ENCODE data around the gene BTG2.

Gene BTG2

DNA sequence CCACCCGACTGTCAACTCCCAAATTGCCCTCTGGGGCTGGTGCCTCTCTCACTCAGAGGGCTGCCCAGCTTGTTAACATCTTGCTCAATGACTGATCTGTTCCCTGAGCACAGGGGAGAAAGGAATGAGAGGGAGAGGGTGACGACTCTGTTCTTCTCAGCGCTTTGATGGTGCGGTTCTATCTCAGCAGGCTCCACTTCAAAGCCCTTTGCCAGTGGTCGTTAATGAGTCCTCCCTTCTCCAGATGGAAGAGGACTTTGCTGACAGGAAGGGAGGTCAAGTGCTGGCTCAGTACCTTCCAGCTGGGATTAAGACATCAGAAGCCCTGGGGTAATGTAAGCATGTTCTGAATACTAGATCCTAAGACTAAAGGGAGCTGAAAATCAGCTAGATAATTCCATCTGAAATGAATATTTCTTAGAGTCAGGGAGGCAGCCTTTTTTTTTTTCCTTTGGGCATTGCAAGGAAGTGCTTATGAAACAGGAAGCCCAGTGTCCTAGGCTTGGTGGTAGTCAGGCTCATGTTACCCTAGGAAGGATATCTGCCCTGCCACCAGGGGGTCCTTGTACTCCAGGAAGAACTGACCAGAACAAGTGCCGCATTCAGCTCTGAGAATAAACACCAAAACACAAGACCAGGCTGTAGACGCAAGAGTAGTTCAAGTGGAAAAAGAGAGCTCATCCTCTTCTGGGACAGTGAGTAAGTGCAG lies 40.9 kb downstream of the BTG2 start:
- no peak for DNase-seq

DNA sequence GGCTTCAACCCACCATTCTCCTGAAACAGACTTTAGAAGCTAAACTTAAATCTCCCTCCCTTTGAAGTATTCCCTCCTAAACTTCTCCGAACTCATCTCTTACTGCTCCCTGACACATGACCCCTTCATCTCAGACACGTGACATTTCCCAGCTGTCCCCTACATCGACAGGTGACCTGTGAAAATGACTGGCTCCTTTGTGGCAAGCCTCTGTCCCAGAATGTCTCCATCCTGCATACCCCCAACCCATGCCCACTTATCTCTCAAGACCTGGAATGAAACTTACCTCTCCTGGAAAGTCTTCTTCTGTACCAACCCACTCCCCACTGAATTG lies 41.4 kb downstream of the BTG2 start:
- no peak for DNase-seq

DNA sequence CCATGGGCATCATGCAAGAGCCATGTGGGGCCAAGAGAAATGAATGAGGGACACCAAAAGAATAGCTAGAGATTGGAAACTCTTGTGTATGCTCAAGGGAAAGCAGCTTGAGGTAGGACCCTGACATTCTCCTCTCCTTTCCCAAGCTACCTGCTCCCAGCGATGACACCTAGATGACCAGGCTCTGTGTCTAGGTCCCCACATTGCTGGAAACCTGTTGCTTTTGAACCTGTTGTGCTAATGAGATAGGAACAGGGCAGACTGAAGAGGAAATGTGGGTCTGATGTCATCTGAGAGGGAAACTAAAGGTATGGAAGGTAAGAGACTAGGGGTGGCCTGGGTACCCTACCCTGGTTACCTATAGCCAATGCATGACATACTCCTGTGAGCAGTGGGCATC lies 43.8 kb downstream of the BTG2 start:
- DNase-seq = no peak

DNA sequence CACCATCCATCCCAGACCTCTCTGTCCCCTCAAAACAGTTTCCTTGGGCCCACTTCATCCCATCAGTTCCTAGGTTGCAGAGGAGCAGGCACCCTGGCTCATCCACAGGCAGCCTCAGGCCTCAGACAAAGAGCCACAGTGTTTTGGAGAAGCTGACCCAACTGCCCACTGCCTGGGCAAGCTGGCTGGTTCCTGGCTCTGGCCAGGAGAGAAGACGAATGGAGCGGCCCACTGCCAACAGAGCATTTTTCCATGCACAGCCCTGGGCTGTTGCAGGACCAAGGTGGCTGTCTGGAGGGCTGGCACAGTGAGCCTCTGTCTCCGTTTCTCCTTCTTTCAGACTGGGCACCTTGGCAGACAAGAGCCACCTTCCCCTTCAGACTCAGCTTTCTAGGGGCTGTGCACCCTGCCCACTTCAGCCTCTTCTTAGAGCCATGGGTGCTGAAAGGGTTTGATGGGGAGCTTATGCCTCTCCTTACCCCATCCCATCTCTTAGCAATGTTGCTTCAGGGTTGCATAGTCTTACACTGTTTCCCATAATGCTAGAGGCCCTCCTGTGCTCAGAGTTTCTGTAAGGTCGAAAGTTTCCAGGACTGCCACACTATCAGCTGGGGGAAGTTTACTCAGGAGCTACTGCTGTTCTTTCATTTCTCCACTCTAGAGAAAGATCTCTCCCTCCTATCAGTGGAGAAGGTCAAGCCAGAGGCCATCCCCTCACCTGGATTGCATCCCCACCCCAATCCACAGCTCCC lies 44.6 kb downstream of the BTG2 start:
- no peak for DNase-seq

DNA sequence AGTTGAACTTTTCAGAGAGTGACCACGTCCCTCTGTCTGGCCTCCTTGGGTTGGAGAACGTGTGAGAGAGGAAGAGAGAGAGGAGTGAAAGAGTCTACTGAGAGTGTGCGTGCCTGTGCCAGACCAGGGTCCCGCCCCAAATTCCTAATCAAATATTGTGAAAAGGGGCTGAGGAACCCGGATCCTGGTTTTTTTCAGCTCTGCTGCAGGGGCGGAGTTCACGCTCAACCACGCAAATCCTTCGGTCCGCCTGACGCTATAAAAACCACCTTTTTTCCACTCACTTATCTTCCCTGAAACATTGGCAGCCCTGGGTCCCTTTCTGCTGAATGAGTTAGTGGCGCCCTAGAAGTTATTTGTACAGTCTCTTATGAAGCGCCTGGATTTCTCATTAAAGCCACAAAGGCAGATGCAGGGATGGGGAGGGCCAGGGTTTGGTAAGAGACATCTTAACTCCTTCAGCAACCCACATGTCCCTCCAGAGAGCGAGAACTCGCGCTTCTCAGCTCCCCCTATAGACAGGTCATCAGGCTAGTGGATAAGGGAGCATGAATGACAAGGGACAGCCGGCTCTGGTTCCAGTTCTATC lies 45.8 kb downstream of the BTG2 start, which contains the start of gene FMOD:
TSS of gene FMOD (minus strand) at position 86 of the 589 bp plus-strand sequence. CDS start 2,852 bp downstream, outside the sequence.
- DNase-seq = no peak

DNA sequence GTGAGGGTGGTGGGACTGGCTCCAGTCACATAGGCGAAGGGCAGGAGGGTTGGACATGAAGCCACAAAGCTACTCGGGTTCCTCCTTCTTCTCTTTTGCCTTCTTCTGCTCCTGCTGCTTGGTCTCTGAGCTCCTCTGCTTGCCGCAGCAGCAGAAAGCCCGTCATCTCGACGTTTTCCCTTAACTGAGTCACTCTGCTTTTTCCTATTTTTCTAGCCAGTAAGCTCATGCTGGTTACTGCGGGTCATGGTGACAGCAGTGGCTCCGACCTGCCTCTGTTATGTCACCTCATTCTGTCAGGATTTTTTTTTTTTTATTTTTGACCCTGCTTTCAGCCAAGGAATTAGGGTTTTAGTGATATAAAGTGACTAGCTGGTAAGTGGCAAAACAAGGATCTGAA lies 48.2 kb downstream of the BTG2 start:
- DNase-seq = no peak

DNA sequence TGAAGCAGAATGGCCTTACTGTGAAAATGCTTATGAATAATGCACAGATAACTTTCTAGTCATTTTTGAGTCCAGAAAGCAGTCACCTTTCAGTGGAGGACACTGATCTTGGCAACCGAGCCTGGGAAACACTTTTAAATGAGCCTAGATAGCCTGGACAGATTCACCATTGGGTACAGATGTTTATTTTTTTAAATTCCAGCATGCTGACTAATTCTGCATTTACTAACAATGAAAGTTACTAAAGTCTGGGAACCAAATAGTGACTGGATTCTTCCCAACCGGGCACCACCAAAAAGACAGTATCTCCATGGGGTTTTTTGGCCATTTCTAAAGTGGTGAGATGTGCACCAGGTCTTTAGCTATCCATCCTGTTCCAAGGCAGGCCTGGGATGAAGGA lies 48.9 kb downstream of the BTG2 start:
- DNase-seq = no peak

DNA sequence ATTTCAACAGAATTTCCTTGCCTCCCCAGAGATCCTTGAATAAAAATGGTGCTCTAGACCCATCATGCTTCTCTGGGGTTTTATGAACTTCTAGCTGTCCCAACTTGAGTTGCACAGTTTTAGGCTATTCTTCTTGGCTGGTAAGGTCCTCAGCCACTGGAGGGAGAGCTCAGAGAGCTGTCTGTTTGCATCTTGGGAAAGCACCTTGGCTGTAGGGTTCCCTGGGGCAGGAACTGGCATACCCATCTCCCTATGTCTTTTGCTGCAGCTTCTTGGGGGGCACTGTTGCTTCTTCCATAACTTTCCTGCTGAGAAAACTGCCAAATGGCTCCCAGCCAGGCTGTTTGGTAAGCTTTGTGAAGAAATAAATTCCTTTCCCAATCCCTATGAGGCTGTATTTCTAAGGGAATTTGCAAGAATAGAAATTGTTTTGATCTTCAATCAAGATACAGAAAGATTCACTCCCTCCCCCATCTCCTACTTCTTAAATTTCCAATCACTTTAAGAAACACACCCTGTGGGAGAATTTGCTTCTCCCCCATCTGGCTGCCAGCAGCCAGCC lies 53.8 kb downstream of the BTG2 start:
- no peak for DNase-seq

All from NCI-H446 (cell line).